Chondrocyte (in vitro differentiated cells): ENCODE data around the gene GARS1. TPM values are rescaled to one million over a fixed set of nuclear protein-coding genes. Genes with fewer than 3 reads are reported as not detected.

Experiments
- DNase-seq: peaks from one replicate; pipeline ENCODE4 v3.0.0; 2021; ENCODE audit warnings: mixed read lengths, low spot score
- H3K27ac Mint-ChIP-seq: one replicate; pipeline ENCODE4 v1.8.0; 2021; ENCODE audit warnings: mild to moderate bottlenecking, moderate library complexity, mixed read lengths; ENCODE audit not compliant: unreplicated experiment
- H3K27me3 Mint-ChIP-seq: 2 replicates; pipeline ENCODE4 v1.8.0; 2021; ENCODE audit warnings: low read depth, mixed read lengths
- H3K36me3 Mint-ChIP-seq: 2 replicates; pipeline ENCODE4 v1.8.0; 2021; ENCODE audit warnings: low read depth, mixed read lengths
- H3K4me1 Mint-ChIP-seq: 2 replicates; pipeline ENCODE4 v1.8.0; 2021; ENCODE audit warnings: low read depth, mild to moderate bottlenecking, mixed read lengths
- H3K4me3 Mint-ChIP-seq: one replicate; pipeline ENCODE4 v1.8.0; 2021; ENCODE audit warnings: mild to moderate bottlenecking, moderate library complexity, mixed read lengths; ENCODE audit not compliant: unreplicated experiment
- H3K9me3 Mint-ChIP-seq: 2 replicates; pipeline ENCODE4 v1.8.0; 2021; ENCODE audit warnings: low read depth, mixed read lengths
- total RNA-seq: library from RNA; stranded (reverse); gene quantifications from 3 replicates; pipeline ENCODE4 v1.2.1, GENCODE V29; 2021
- TF ChIP-seq, protein P1 (sequence below): fragments of 200-600 bp; sonication (generic); IDR thresholded peaks from 2 replicates; pipeline ENCODE4 v1.5.0; 2021; ENCODE audit warnings: antibody characterized with exemption, mild to moderate bottlenecking, moderate library complexity

Gene GARS1
- total RNA-seq, 1 donor from 2014 or later, result 581 TPM

GRCh38 chr7:30613366-30614325 is 19.0 kb downstream of the GARS1 start:
- Mint-ChIP-seq H3K4me3 (no peak overlapping the region), H3K36me3 (peaks cover 69% of the 10 kb centered on the region), H3K4me1 (peaks cover 66% of the 10 kb centered on the region), H3K9me3 (no peaks in the 10 kb centered on the region), H3K27me3 (no peaks in the 10 kb centered on the region), H3K27ac (peak overlapping the region; percentile 85)
- TF ChIP-seq, protein P1, sequence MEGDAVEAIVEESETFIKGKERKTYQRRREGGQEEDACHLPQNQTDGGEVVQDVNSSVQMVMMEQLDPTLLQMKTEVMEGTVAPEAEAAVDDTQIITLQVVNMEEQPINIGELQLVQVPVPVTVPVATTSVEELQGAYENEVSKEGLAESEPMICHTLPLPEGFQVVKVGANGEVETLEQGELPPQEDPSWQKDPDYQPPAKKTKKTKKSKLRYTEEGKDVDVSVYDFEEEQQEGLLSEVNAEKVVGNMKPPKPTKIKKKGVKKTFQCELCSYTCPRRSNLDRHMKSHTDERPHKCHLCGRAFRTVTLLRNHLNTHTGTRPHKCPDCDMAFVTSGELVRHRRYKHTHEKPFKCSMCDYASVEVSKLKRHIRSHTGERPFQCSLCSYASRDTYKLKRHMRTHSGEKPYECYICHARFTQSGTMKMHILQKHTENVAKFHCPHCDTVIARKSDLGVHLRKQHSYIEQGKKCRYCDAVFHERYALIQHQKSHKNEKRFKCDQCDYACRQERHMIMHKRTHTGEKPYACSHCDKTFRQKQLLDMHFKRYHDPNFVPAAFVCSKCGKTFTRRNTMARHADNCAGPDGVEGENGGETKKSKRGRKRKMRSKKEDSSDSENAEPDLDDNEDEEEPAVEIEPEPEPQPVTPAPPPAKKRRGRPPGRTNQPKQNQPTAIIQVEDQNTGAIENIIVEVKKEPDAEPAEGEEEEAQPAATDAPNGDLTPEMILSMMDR, result no peak
- no peak for DNase-seq

DNA sequence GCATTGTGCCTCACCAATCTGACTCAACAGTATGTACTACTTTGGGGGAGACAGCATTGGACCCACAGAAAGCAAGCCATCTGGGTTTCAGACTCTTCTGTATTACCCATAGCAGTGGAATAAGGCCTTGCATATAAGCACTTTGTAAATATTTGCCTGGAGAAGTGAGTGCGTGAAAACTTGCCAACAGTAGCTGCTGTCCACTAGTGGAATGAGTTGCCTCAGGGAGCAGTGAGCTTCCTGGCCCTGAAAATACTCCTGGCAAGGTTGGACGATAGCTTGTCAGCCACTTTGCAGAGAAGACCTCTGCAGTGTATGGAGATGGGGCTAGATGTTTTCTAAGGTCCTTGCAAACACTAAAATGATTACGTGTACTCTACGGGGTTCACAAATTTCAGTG is 21.6 kb downstream of the GARS1 start:
- TF ChIP-seq, protein P1, result no peak
- Mint-ChIP-seq H3K4me1 (peaks cover 48% of the 10 kb centered on the region), H3K27me3 (no peaks in the 10 kb centered on the region), H3K9me3 (no peaks in the 10 kb centered on the region), H3K27ac (peak overlapping the region; percentile 3), H3K4me3 (no peak overlapping the region), H3K36me3 (peaks cover 59% of the 10 kb centered on the region)
- DNase-seq, result no peak

GRCh38 chr7:30617359-30617758 is 22.7 kb downstream of the GARS1 start:
- H3K36me3 Mint-ChIP-seq, result peaks cover 62% of the 10 kb centered on the region
- no peak for DNase-seq
- H3K4me3 Mint-ChIP-seq, result no peak overlapping the region
- peaks cover 40% of the 10 kb centered on the region for H3K4me1 Mint-ChIP-seq
- peak overlapping the region; percentile 43 for H3K27ac Mint-ChIP-seq
- H3K9me3 Mint-ChIP-seq, result no peaks in the 10 kb centered on the region
- H3K27me3 Mint-ChIP-seq, result no peaks in the 10 kb centered on the region
- TF ChIP-seq, protein P1, result no peak

GRCh38 chr7:30618080-30618676 is 23.5 kb downstream of the GARS1 start:
- no peak for DNase-seq
- H3K27ac Mint-ChIP-seq, result peak overlapping the region; percentile 42
- H3K9me3 Mint-ChIP-seq, result no peaks in the 10 kb centered on the region
- peaks cover 59% of the 10 kb centered on the region for H3K36me3 Mint-ChIP-seq
- H3K4me3 Mint-ChIP-seq, result no peak overlapping the region
- H3K27me3 Mint-ChIP-seq, result no peaks in the 10 kb centered on the region
- TF ChIP-seq, protein P1, result no peak
- peaks cover 32% of the 10 kb centered on the region for H3K4me1 Mint-ChIP-seq

DNA sequence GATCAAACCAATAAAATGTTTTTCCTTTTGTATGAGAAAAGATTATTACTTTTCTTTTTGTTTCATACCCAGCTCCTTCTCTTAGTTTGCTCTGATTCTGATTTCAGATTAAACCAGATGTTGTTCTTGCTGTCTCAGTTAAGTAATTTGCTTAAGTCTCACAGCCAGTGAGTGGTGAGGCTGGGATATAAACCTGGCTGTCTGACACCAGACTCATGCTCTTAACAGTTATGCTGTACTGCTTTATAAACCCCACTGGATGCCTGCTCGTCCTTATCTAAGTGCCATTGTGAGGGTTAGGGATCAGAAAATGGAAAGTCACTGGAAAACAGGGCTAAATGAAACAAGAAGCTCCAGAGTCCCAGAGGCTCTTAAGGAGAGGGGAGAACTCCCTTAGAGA is 24.3 kb downstream of the GARS1 start:
- TF ChIP-seq, protein P1, result no peak
- Mint-ChIP-seq H3K36me3 (peaks cover 56% of the 10 kb centered on the region), H3K4me3 (no peak overlapping the region), H3K4me1 (peaks cover 31% of the 10 kb centered on the region), H3K27me3 (no peaks in the 10 kb centered on the region), H3K9me3 (no peaks in the 10 kb centered on the region), H3K27ac (peak overlapping the region; percentile 27)
- no peak for DNase-seq
